ENCODE data around the gene IFNA16. TPM values are rescaled to one million over a fixed set of nuclear protein-coding genes. Genes with fewer than 3 reads are reported as not detected.

IFNA16 gene
- total and polyA plus RNA-seq, 2 donors (not counting 3 experiments of a cell fraction or from before 2014, with no cell fraction given), result not detected

- Histone ChIP-seq H3K4me2 (ENCODE audit: insufficient read depth, low read length) (no peak overlapping the region), H3K4me1 (ENCODE audit: control insufficient read depth, extremely low read depth, insufficient read depth, low read length) (no peaks in the 10 kb centered on the region), H3K9me1 (replicated peaks; ENCODE audit: control insufficient read depth, extremely low read depth, insufficient read depth, low read length) (no peaks in the 10 kb centered on the region), H4K20me1 (replicated peaks; ENCODE audit: control insufficient read depth, extremely low read depth, insufficient read depth, low read length) (no peaks in the 10 kb centered on the region), H3K4me3 (replicated peaks in 1 of 3; ENCODE audit: insufficient read depth in 1 of 3, low read depth in 1 of 3, low read length in 3 of 3) (no peak overlapping the region), H3K36me3 (ENCODE audit: control insufficient read depth in 2 of 2, extremely low read depth in 1 of 2, insufficient read depth in 2 of 2, low read length in 2 of 2) (no peaks in the 10 kb centered on the region), H2AFZ (ENCODE audit: low read depth, low read length) (no peak overlapping the region), H3K27ac (ENCODE audit: insufficient read depth, low read depth, low read length) (no peak overlapping the region), H3K27me3 (ENCODE audit: control insufficient read depth in 2 of 2, insufficient read depth in 2 of 2, low read length in 2 of 2) (peaks cover 7 to 31% of the 10 kb centered on the region in 2 experiments), H3K9me3 (replicated peaks; ENCODE audit: control insufficient read depth, insufficient read depth, low read length) (no peaks in the 10 kb centered on the region), H3K9ac (replicated peaks; ENCODE audit: extremely low read depth, insufficient read depth, low read length) (no peak overlapping the region), H3K79me2 (ENCODE audit: control insufficient read depth, insufficient read depth, low read length) (no peaks in the 10 kb centered on the region)
- intact Hi-C loops (cut with micrococcal nuclease) (no loop called here), dilution Hi-C loops (cut with MboI; ENCODE audit: extremely low pct_ligation_motif_present, low sequenced_read_pairs) (no loop called here)
- BruUV-seq (replicated peaks), result no TSS peak
- TF ChIP-seq CTCF (IDR thresholded peaks at IDR 0.05; ENCODE audit: extremely low read depth in 1 of 2, insufficient read depth in 1 of 2, low read depth in 1 of 2, low read length in 2 of 2), result no peak
- no peak for TF ChIP-seq JUN (IDR thresholded peaks at IDR 0.05; ENCODE audit: borderline replicate concordance, insufficient read depth, insufficient read length, low read depth)
- no peak for TF ChIP-seq POLR2A (IDR thresholded peaks at IDR 0.05; ENCODE audit: low read depth, low read length)
- no peak for TF ChIP-seq POLR2AphosphoS5 (IDR thresholded peaks at IDR 0.05; ENCODE audit: insufficient read depth, low read depth, low read length)
- no peak for TF ChIP-seq MYC (IDR thresholded peaks at IDR 0.05; ENCODE audit: low read depth, low read length)
- TF ChIP-seq MAX (IDR thresholded peaks at IDR 0.05; ENCODE audit: insufficient read depth, insufficient read length), result no peak
- no peak for TF ChIP-seq FOS (IDR thresholded peaks at IDR 0.05; ENCODE audit: borderline replicate concordance, insufficient read depth, low read length)
- DNase-seq (ENCODE audit: low read depth, low spot score) (no peak), FAIRE-seq (no peak)
- CTCF ChIA-PET, result no interaction called here
- POLR2A ChIA-PET, result no interaction called here
Observed at GRCh38 chr9:21172156-21172555, 45.0 kb downstream of the IFNA16 start.

All from endothelial cell of umbilical vein (primary cell).